T-helper 2 cell treated with Interferon-gamma antibody and Interleukin-4, amounts not matched to agents 100 ng/mL and 5 ng/mL, for 36 hours (primary cell): Measurements from ENCODE around the gene CFDP1. TPM values are rescaled to one million over a fixed set of nuclear protein-coding genes. Genes with fewer than 3 reads are reported as not detected.

Experiments used
- intact Hi-C: fragments of 100-400 bp; cut with micrococcal nuclease; formaldehyde crosslinking; loops from one replicate; pipeline ENCODE4 v1.15.1; 2023
- total RNA-seq: library from RNA; stranded (reverse); gene quantifications from 2 replicates; pipeline ENCODE4 v1.2.3, GENCODE V29; 2022

The CFDP1 gene
- total RNA-seq, 1 donor from 2014 or later: 36.3 TPM

DNA sequence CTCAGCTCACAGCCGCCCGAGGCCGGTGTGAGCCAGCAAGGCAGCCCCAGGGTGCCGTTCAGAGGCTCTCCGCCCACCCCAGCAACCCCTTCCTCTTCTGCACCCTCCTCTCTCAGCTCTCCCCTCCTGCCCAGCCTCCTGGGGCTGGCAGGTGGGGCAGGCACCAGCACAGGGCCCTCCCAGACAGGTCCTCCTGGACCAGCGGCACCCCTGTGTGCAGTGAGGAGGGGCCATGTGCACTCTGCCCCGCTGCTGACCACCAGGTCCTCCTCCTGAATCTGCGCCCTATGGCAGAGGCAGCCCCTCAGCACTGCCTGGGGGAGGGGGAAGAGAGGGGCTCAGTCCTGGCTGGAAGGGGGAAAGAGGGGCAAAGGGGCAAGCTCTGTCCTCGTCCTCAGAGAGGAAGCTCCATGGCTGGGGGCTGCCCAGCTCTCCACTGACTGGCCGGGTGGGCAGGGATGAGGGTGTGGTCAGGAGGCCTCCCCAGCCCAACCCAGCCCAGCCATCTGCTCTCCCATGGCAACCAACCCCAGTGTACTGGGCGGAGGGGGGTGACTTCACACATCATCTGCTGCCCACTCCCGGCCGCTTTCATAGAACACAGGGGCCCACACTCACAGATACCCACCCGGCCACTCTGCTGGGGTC is 176.5 kb downstream of the CFDP1 start:
- intact Hi-C loops: no loop called here

DNA sequence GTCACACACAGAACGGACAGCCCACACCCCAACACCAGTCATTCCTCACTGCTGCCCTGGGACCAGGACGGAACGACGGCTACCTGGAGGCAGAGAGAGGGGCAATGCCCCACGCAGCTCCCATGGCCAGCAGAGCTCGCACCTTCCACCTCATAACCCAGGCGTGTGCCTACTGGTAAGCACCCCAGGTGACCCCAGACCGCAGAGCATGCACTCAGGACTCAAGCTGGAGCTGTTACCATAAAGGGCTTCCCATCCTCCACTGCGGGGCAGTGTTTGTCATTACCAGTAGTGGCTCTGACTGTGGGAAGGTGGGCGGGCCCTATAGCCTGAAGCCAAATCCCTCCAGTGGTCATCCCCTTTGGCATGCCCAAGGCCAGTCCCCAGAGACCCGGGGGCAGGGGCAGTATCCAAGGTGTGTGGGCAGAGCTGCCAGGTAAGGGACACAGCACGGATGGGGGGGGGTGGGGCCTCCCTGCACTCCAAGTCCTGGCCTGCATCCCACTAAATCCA is 177.2 kb downstream of the CFDP1 start:
- intact Hi-C loops: no loop called here

DNA sequence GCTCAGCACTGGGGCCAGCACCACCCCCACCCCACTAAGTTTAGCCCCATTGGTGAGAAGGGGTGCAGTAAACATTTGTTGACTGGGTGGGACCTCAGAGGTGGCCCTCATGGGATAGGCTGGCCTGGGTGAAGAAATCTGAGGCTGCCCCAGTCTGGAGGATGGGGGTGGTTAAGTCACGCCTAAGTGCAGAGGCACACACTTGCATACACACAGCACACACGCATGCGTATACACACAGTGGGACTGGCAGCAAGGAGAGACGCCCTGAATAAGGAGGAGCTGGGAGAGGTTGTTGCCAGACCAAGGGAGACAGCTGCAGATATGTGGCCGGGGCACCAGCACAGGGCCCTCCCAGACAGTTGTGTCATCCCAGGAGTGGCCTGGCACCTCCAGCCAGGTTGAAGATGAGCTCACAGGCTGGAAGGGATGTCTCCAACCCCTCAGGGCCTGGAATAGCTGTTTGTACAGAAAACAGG is 178.9 kb downstream of the CFDP1 start:
- intact Hi-C loops: no loop called here

DNA sequence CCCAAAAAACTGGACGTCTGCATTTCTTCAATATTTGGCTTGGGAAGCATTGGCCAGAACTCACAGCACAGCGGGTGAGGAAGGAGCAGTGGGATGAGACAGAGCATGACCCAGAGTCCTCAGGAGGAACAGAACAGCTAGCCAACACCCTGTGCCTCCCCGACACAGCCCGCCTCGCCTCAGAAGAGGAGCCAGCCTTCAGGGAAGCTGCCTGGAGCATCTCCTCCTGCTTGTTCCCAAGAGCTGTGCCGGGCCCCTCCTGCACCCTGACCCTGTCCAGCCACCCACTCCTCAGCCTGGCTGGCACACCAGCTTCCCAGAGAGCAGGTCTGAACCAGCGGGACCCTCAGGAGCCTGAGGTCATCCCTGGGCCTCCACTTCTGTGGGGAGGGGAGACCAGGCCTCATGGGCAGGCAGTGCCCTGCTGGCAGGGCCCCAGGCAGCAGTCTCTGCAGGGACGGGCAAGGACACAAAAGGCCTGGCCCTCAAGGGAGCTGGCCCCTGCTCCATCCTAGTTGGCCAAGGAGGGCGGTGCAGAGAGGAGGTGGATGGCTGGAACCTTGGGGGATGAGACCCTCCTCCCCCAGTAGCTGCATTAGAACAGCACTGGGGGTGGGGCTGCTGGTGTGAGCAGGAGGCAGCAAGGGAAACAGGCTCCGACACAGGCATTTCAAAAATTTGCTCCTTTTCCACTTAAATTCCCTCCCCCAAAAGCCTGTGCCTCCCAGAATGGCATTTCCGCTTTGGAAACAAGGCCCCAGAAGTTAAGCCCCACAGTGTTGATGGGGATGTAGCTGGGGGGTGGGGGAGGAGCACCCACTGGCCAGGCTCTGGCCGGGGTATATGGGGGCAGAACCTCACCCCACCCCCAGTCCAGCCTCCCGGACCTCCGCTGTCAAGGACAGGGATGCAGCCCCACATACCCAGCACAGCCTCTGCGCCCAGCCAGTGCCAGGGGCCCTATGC is 180.1 kb downstream of the CFDP1 start:
- intact Hi-C loops: no loop called here

DNA sequence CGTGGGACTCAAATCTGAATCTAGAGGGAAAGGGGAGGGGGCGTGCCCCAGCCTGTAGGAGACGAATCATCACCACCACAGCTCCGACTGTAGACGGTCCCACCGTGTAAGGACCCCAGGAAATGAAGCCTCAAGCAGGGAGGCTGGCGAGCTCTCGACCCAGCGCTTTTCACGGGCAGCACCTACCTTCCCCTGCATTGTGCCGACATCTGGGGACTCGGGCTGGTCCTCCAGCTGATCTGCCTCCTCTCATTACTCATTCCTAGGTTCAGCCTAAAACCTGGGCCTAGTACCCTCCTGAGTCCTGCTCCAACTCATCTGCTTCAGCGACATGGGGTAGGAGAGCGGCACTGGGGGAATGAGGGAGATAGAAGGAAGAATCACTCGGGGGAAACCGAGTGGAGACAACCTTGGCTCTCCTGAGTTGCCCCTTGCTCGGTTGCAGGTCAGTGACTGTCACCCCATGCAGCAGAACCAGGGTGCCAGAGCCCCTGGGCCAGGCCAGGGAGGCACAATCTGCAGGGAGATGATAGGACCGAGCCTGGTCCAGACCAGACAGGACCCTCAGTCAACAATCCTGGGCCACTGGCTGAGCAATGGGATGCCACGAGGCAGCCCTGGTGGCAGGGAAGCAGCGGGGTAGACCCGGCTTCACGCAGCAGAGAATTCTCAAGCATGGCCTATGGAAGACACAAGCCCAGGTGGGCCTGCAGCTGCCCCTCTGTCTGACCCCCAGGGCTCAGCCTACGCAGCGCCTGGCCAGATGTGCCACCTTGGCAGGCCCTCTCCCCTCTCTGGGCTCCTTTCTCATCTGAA is 181.0 kb downstream of the CFDP1 start:
- intact Hi-C loops: no loop called here

DNA sequence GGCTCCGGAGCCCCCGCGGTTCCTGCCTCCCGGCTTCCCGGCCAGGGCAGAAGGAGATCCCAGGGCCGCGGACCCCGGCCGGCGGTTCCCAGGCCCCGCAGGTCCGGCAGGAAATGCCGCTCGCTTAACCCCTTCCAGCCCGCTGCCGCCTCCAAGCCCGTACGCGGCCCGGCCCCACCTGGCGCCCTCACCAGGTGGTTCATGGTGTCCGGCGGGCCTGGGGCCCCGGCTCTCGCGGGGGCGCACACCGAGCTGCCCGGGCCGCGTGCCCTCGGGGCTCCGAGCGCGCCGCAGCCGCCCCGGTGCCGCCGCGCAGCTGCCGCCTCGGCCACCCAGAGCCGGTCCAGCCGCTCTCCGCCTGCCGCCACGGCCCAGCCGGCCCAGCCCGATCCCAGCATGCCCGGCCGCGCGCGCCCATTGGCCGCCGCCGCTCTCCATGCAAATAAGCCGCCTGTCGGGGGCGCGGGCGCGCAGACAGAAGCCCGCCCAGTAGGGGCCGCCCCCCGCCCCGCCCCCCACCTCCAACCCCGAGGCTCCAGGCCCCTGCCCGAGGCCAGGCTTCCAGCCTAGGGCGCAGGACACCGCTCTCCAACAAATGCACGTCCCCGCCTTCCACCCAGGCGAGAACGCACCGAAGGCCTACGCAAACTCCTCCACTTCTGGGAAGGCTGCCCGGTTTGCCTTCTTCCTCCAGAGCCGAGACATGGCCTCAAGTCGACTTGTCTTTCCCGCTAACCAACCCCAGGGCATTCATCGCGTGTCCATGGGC is 181.8 kb downstream of the CFDP1 start, which contains the start of gene BCAR1:
BCAR1 (minus strand) TSS at position 345 of the 769 bp plus-strand sequence; CDS start at position 203, 142 bp downstream.
- intact Hi-C loops: no loop called here

DNA sequence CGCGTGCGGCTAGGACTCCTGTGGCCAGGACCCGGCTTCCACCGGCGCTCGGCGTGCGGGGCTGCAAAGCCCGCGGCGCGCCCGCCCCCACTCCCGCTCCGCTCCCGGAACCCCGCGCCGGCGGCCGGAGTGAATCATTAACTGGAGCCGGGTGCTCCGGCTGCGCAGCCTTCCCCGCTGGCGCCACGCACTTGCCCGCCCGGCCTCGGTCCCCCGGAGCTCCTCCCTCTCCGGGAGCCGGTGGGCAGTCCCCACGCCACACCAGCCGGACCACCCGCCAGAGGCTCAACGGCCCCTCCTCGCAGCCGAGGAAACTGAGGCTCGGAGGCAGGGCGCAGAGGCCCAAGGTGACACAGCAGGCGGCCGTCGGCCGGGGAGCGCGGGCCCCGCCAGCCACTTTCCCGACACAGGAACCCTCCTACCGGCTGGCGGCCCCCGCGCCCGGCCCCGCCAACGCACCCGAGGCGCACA is 182.5 kb downstream of the CFDP1 start:
- intact Hi-C loops: no loop called here

DNA sequence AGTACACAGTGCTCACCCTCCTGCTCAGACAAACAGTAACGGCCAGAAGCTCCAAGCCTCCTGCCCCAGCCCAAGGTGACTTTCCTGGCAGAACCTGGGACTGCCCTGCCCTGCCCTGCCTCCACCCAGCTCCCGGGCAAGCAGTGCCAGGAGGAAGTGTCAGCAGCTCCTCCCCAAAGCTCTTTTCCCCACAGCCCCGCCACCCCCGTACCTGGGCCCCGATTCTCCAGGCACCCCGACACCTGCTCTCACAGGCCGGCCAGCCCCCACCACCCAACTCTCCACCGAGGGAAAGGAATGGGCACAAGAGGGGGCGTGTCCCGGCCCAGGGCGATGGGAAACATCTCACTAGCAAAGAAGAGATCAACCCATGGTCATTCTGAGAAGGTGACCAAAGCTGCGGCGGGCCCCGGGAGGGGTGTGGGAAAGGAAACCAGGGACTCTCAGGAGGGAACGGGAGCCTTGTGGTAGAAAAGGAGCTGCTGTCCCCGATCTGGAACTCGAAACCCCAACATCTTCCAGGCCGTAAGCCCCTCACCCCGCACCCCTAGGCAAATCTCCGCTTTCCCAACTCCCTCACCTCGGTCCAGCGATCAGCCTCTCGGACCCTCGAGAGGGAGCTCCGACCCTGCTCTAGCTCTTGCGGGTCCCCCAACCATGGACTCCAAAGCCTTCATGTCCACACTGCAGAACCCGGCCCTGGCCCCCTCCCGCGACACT is 183.1 kb downstream of the CFDP1 start:
- intact Hi-C loops: no loop called here

DNA sequence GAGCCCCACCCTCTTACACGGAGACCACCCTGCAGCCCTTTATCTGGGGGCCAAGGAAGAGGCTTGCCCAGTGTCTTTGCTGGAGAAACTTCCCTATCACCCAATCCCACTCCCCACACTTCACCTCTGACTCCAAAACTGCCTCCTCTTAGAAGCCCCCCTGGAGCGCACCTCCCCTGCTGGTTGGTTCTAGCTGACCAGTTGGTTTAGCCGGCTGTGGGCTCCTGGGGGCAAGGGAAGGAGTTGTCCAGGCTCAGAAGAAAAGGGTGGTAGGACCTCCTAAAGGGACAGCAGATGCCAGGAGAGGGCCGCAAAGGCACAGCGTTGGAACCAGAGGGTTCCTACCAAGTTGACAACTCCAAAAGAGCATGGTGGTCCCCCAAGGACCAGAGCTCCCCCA is 183.9 kb downstream of the CFDP1 start:
- intact Hi-C loops: no loop called here

DNA sequence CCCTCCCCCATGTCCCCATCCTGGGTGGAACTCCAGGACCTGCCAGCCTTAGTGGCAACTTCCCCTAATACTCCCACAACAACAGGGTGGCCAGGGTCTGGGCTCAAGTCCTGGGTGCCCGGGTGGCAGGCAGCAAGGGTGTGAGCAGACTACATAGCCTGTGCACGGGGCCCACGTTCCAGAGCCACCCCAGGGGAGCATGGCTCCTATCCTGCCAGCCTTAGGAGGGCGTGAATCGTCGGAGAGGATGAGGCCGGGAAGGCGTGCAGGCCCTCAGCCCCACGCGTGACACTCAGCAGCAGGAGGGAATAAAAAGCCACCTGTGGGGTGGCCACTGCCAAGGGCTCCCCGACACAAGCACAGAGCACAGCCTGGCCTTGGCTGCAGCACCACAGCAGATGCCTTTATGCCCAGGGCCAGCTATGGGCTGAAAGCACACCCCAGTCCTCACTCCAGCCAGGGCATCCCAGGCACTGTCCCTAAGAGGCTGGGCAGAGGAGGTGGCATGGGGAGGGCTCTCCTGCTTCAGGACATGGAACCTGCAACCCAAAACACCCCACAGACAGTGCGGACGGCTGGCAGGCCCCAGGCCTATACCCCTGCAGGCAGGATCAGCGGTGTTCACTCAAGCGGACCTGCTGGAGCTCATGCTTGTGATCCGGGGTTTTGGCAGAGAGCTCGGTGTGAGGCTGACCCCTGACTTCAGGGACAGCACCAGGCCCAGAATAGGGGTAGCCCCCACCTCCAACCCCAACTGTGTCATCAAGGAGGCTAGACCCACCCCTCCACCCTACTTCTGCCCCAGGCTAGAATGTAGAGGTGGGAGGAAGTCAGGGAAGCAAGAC is 184.5 kb downstream of the CFDP1 start:
- intact Hi-C loops: no loop called here

DNA sequence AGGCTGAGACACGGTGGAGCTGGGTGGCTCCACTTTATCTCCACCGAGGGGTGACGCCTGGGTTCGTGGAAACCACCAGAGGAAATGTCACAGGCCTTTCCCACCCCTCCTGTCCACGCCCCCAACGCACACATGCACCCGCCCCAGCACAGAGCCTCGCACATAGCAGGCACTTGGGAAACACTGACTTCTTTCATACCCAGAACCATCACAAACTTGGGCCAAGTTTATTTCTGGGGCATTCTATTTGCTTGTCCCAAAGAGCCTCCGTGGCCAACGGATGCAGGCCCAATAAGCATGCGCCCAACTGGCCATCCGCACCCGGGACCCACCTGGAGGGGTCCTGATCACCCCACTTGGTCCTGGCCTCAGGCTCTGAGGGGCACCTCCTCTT is 185.2 kb downstream of the CFDP1 start:
- intact Hi-C loops: no loop called here

DNA sequence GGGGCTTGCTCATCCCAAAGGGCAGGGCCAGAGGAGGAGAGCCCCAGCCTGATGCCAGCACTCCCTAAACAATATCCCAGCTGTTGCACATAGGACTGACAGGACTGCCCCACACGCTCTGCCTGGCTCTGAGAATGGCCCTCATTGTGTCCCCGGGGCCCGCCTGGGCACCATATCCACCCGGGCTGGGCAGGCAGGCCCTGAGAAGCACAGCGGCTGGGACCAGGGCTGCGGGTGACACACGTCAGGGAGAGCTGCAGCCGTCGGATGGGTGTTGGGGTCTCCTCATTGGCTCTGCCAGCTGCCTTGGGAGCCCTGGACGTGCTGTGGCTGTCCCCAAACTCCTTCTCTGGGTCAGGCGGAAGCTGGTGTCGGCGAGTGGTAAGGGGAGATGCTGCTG is 186.1 kb downstream of the CFDP1 start:
- intact Hi-C loops: no loop called here

DNA sequence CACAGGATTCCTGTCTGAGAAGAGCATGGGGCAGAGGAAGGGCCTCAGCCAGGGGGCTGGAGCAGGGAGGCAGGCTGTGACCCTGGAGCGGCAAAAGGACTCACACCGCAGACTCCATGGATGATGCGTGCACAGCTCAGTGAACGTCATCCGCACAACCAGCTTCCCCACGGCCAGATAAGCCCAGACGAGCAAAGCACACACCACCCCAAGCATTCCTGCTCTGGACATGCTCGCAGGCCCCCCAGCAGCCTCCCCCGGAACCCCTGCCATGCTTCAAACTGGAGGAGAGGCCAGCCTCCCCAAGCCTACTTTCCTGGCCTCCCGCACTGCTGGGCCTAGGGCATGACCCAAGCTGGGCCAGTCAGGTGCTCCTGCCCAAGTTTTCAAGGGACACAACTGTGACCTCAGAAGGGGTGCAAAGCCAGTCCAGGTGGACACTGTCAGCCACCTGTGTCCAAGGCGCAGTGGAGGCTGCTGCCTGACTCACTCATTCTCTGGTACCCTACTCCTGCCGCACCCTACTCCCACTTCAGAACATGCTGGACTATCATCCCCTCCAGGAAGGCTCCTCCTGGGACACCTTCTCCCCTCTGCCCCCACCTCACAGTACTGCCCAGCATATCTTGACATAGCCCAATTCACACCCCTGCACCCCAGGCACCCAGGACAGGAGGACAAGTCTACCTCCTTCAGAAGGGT is 186.6 kb downstream of the CFDP1 start:
- intact Hi-C loops: no loop called here

DNA sequence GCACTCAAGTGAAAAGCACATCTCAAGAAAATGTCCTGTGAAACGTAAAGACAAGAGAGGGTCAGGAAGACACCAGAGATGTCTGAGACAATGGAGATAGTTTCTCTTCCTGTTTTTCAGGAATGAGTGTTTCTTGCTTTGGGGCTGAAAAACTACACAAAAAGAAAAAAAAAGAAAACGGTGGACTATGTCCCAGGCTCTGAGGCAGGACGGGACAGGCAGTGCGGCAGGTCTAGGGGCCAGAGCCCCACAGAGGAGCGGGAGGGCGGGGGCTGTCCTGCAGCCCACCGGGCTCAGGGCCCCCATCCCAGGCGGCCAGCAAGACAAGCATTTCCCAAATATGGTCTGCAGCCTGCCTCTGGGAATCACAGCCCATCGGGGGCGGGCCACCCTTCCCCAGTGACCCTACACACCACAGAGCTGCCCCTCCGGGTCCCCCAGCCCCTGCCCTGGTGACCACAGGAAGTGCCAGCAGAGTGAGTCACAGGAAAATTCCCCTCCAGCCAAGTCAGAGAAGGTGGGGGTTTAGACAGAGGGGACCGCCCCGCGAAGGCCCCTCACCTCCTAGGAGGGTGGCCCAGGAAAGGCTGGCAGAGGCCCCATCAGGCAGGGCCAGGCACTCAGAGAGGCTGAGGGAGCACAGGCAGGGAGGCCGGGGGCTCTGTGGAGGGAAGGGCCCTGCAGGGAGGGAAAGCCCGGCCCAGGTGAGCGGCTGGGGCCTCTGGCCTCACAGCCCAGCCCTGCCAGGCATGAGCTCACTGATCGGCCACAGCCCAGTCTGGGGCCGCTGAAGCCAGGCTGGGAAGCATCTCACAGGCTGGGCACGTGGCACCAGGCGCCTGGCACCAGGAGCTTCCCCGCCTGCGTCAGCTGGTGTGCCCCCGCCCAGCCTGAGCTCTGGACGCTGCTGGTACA is 188.2 kb downstream of the CFDP1 start:
- intact Hi-C loops: no loop called here

DNA sequence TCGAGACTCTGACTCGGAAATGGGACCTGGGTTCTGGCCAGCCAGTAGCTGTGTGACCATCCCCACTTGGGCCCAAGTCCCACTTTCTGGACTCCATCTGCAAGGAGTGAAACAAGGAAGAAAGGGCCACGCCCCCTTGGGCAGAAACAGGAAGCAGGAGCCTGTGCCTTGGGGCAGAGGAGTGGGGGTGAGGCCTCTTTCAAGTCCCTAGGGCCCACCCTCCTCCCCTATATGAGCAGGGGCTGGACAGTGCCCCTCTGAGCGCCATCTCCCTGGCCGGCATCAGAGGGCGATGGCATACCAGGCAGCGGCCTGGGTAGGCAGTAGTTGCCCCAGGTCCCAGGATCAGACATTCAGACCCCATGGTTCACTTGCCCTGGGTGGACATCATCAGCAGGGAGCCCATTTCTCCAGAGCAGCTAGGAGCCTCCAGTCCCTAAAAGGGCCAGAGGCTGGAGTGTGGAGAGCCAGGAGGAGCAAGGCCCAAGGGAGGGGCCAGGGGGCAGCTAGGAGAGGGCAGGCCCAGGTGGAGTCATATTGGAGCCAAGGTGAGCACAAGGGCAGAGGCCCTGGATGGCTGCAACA is 189.0 kb downstream of the CFDP1 start:
- intact Hi-C loops: no loop called here
